HepG2 (cell line): ENCODE data around the gene MALT1. TPM values are rescaled to one million over a fixed set of nuclear protein-coding genes. Genes with fewer than 3 reads are reported as not detected.

Experiments used
- ATAC-seq: fragments of 200-7000 bp; cut with Tn5 transposase; 3 replicates; pipeline ENCODE4 v1.9.1; 2020; ENCODE audit warnings: mild to moderate bottlenecking, moderate library complexity
- BruUV-seq: library from RNA; stranded (reverse); fragments of 400-500 nt; replicated peaks from 2 replicates; lab custom pipeline; 2021; lab: Mats Ljungman, UMichigan
- CTCF ChIA-PET: fragments of 300-600 bp; formaldehyde crosslinking; extraction: SDS; loops from one replicate; lab custom pipeline; 2021; ENCODE audit warnings: low total read pairs, inconsistent platforms, low intra/inter-chr PET ratio; lab: Yijun Ruan, JAX
- POLR2A ChIA-PET: fragments of 350-600 bp; sonication (Branson Sonifier 250); formaldehyde crosslinking; loops from one replicate; lab custom pipeline; 2020; ENCODE audit warnings: antibody characterized with exemption, inconsistent platforms; lab: Yijun Ruan, JAX
- DNase-seq: peaks from one replicate; pipeline ENCODE4 v3.0.0-alpha.2; 2015; ENCODE audit warnings: low spot score
- FAIRE-seq: peaks from 3 replicates; lab custom pipeline; 2011; peaks lifted over from hg19 to GRCh38; lab: Jason Lieb, UNC
- H2AFZ ChIP-seq: one replicate; pipeline ENCODE4 v1.6.1; 2011; ENCODE audit warnings: low read length, inconsistent platforms
- H3K27ac ChIP-seq: fragments of 300-600 bp; 3 replicates; pipeline ENCODE4 v1.8.0; 2011; ENCODE audit warnings: mixed run types, mild to moderate bottlenecking, mixed read lengths, low read length, inconsistent platforms; ENCODE audit not compliant: insufficient read depth; ENCODE audit errors: extremely low read length
- H3K27me3 ChIP-seq, 2 experiments: fragments of 200-600 bp in 1 of 2; 2 replicates in 1 of 2; 3 replicates in 1 of 2; pipeline versions ENCODE4 v1.6.0 to v1.8.0; 2011; ENCODE audit warnings: low read length in 2 of 2, mild to moderate bottlenecking in 2 of 2, moderate library complexity in 2 of 2, inconsistent platforms in 1 of 2; ENCODE audit not compliant: insufficient read depth in 2 of 2, control insufficient read depth in 1 of 2
- H3K36me3 ChIP-seq, 2 experiments: fragments of 200-600 bp in 1 of 2; replicated peaks in 1 of 2; 2 replicates in 1 of 2; 3 replicates in 1 of 2; pipeline versions ENCODE4 v1.5.1 to v1.8.0; 2011; ENCODE audit warnings: low read length in 2 of 2, inconsistent platforms in 1 of 2; ENCODE audit not compliant: insufficient read depth in 2 of 2, control insufficient read depth in 1 of 2
- H3K4me1 ChIP-seq: 2 replicates; pipeline ENCODE4 v1.5.1; 2012; ENCODE audit warnings: low read length, inconsistent platforms; ENCODE audit not compliant: insufficient read depth
- H3K4me2 ChIP-seq: 2 replicates; pipeline ENCODE4 v1.6.0; 2011; ENCODE audit warnings: low read depth, low read length, inconsistent platforms
- H3K4me3 ChIP-seq, 3 experiments: fragments of 200-600 bp in 1 of 3; sonication (generic), shearing (Covaris generic) in 1 of 3; replicated peaks in 1 of 3; 2 replicates each; pipeline ENCODE4 v1.5.1; 2011 to 2016; ENCODE audit warnings: low read length in 3 of 3, inconsistent platforms in 2 of 3, low read depth in 2 of 3, mild to moderate bottlenecking in 2 of 3, control low read depth in 1 of 3, mixed read lengths in 1 of 3; ENCODE audit not compliant: insufficient read depth in 1 of 3
- H3K79me2 ChIP-seq: one replicate; pipeline ENCODE4 v1.6.1; 2011; ENCODE audit warnings: low read length, inconsistent platforms; ENCODE audit not compliant: insufficient read depth
- H3K9ac ChIP-seq: 2 replicates; pipeline ENCODE4 v1.6.0; 2011; ENCODE audit warnings: mild to moderate bottlenecking, low read depth, low read length, inconsistent platforms; ENCODE audit not compliant: insufficient read depth
- H3K9me3 ChIP-seq: 2 replicates; pipeline ENCODE4 v1.5.1; 2012; ENCODE audit warnings: mild to moderate bottlenecking, low read length
- H4K20me1 ChIP-seq: 2 replicates; pipeline ENCODE4 v1.6.0; 2011; ENCODE audit warnings: inconsistent platforms, mild to moderate bottlenecking, low read length, moderate library complexity; ENCODE audit not compliant: insufficient read depth
- GRHL1 ChIP-seq: sonication (generic); formaldehyde crosslinking; conservative IDR thresholded peaks from 2 replicates; pipeline ENCODE4 v1.8.0; 2022; ENCODE audit warnings: missing genetic modification reagents
- MEF2D ChIP-seq: sonication (generic); formaldehyde crosslinking; IDR thresholded peaks from 2 replicates; pipeline ENCODE4 v1.5.1; 2020; ENCODE audit warnings: mild to moderate bottlenecking, missing genetic modification reagents
- NFE2L2 ChIP-seq: fragments of 150-350 bp; IDR thresholded peaks from 2 replicates; pipeline ENCODE4 v1.6.1; 2014; ENCODE audit warnings: low read length
- SAP130 ChIP-seq: IDR thresholded peaks from 2 replicates; pipeline ENCODE4 v1.6.1; 2016; ENCODE audit warnings: low read depth
- SETDB1 ChIP-seq: sonication (generic); formaldehyde crosslinking; IDR thresholded peaks from 2 replicates; pipeline ENCODE4 v1.5.1; 2020; ENCODE audit warnings: missing genetic modification reagents, mild to moderate bottlenecking, borderline replicate concordance
- SNAPC4 ChIP-seq: sonication (generic); formaldehyde crosslinking; IDR thresholded peaks from 2 replicates; pipeline ENCODE4 v1.4.0; 2020; ENCODE audit warnings: mild to moderate bottlenecking, missing genetic modification reagents
- SRSF1 ChIP-seq: fragments of 200-400 bp; formaldehyde crosslinking; optimal IDR thresholded peaks from 2 replicates; pipeline ENCODE3; 2017; ENCODE audit warnings: mild to moderate bottlenecking, low read depth, low read length, moderate library complexity
- TBL1XR1 ChIP-seq: fragments of 150-350 bp; IDR thresholded peaks from 2 replicates; pipeline ENCODE4 v1.6.1; 2014; ENCODE audit warnings: borderline replicate concordance, low read length; ENCODE audit not compliant: partially characterized antibody
- ZNF678 ChIP-seq: sonication (generic); formaldehyde crosslinking; IDR thresholded peaks from 2 replicates; pipeline ENCODE4 v1.4.0; 2020; ENCODE audit warnings: mild to moderate bottlenecking, missing genetic modification reagents
- ZSCAN22 ChIP-seq: sonication (generic); formaldehyde crosslinking; IDR thresholded peaks from 2 replicates; pipeline ENCODE4 v1.4.0; 2020; ENCODE audit warnings: mild to moderate bottlenecking, missing genetic modification reagents
- WGBS: methylation state at CpG from one replicate; pipeline ENCODE4 v1.1.6; 2017; ENCODE audit warnings: low lambda C conversion rate; 5-methylcytosine and 5-hydroxymethylcytosine counted together
- in situ Hi-C: cut with HindIII; loops from 2 replicates; pipeline ENCODE4 v1.10.0; 2017; ENCODE audit warnings: low pct_unique_long_range_greater_than_20kb; ENCODE audit not compliant: extremely low pct_ligation_motif_present
- intact Hi-C: fragments of 100-400 bp; cut with micrococcal nuclease; formaldehyde crosslinking; loops from one replicate; pipeline ENCODE4 v1.10.0; 2022; ENCODE audit not compliant: unreplicated experiment
- polyA plus RNA-seq, 8 experiments: library from polyadenylated mRNA; depleted of rRNA in 3 of 8; stranded (reverse) in 7 of 8; unstranded in 1 of 8; fragments of >200 nt; fragmentation: Illumina TruSeq in 4 of 8; extraction: Trizol in 4 of 8; gene quantifications; 2 replicates each; pipeline versions ENCODE4 v1.2.1 to v1.2.3, GENCODE V29; 2011 to 2016; ENCODE audit warnings: low read depth in 4 of 8, missing spikeins in 1 of 8, mixed read lengths in 1 of 8; ENCODE audit not compliant: insufficient read depth in 1 of 8
- total RNA-seq, 5 experiments: library from RNA; depleted of rRNA; stranded (reverse); fragments of >200 nt; fragmentation: Illumina TruSeq; extraction: Trizol; gene quantifications; 2 replicates each; pipeline ENCODE4 v1.2.3, GENCODE V29; 2016; ENCODE audit warnings: low read depth in 1 of 5

MALT1 gene
- total and polyA plus RNA-seq, 2 of the 13 experiments (the other 11 are each of a cell fraction or from before 2014, with no cell fraction given), result 43.9 to 89.0 TPM

GRCh38 chr18:58674863-58675472, 3.7 kb downstream of the MALT1 start:
- in situ Hi-C loops, result loop anchor here (25.0 kb wide), 1 partner anchor 663 kb away; no protein-coding TSS in a partner anchor
- H3K9ac ChIP-seq, result no peak overlapping the region
- peak; percentile 29; the same call in 1 of the 2 replicates for TF ChIP-seq SAP130 (CRISPR knock-in tag)
- TF ChIP-seq SRSF1, result no peak
- TF ChIP-seq TBL1XR1, result peak; percentile 6
- no peak for TF ChIP-seq ZSCAN22 (CRISPR knock-in tag)
- no peak for TF ChIP-seq ZNF678
- FAIRE-seq, result no peak
- peaks cover 33% of the 10 kb centered on the region for H4K20me1 ChIP-seq
- H2AFZ ChIP-seq, result no peak overlapping the region
- H3K4me3 ChIP-seq, result peak overlapping the region; percentile 90 to 94 (median 90); a peak in 5 of 6 replicates
- intact Hi-C loops, result loop anchor here (5.0 kb wide), 2 partner anchors 98 to 273 kb away; no protein-coding TSS in a partner anchor
- POLR2A ChIA-PET, result no interaction called here
- no peak overlapping the region for H3K27ac ChIP-seq
- ATAC-seq, result no peak
- WGBS, result 48% methylated on average over 3 of the region's 3 CpGs
- H3K4me1 ChIP-seq, result peaks cover 67% of the 10 kb centered on the region
- no peak for DNase-seq
- H3K9me3 ChIP-seq, result no peaks in the 10 kb centered on the region
- H3K27me3 ChIP-seq, result no peaks in the 10 kb centered on the region; a peak in 1 of 5 replicates
- peak overlapping the region; percentile 80 for H3K4me2 ChIP-seq
- BruUV-seq, result no TSS peak
- peaks cover 82% of the 10 kb centered on the region for H3K79me2 ChIP-seq
- CTCF ChIA-PET, result no interaction called here
- peaks cover 3% of the 10 kb centered on the region in 2 experiments; a peak in 1 of 5 replicates for H3K36me3 ChIP-seq

- H3K4me2 ChIP-seq, result 0 out of 2 replicates have a peak overlapping the region, but pooled peaks have one; percentile 80
- DNase-seq, result no peak
- WGBS, result 100% methylated on average over 1 of the region's 1 CpG
- intact Hi-C loops (no loop called here), in situ Hi-C loops (no loop called here)
- H3K27ac ChIP-seq, result no peak overlapping the region
- no peak overlapping the region for H3K9ac ChIP-seq
- H3K9me3 ChIP-seq, result no peaks in the 10 kb centered on the region
- BruUV-seq, result no TSS peak
- no peak for FAIRE-seq
- no peak overlapping the region for H3K4me3 ChIP-seq
- H2AFZ ChIP-seq, result no peak overlapping the region
- ChIA-PET CTCF (no interaction called here), POLR2A (no interaction called here)
- no peak for TF ChIP-seq GRHL1 (CRISPR knock-in tag)
- TF ChIP-seq MEF2D (CRISPR knock-in tag), result no peak
- no peak for TF ChIP-seq SETDB1 (CRISPR knock-in tag)
- no peak for TF ChIP-seq SNAPC4
- no peak for TF ChIP-seq NFE2L2
- no peak for ATAC-seq
- peaks cover 92% of the 10 kb centered on the region for H3K79me2 ChIP-seq
- H3K27me3 ChIP-seq, result no peaks in the 10 kb centered on the region; a peak in 1 of 5 replicates
- H4K20me1 ChIP-seq, result peaks cover 37% of the 10 kb centered on the region
- H3K36me3 ChIP-seq, result peaks cover 3 to 8% of the 10 kb centered on the region in 2 experiments; a peak in 3 of 5 replicates
- H3K4me1 ChIP-seq, result peaks cover 57% of the 10 kb centered on the region
Observed at GRCh38 chr18:58676270-58676669, 5.0 kb downstream of the MALT1 start.
